Esophagus muscularis mucosa (tissue), 4 donors: ENCODE data around the gene TMEM154. TPM values are rescaled to one million over a fixed set of nuclear protein-coding genes. Genes with fewer than 3 reads are reported as not detected.

Experiments
- DNase-seq: peaks from one replicate; pipeline ENCODE4 v3.0.0-alpha.2; 2017; ENCODE audit errors: extremely low spot score
- H3K27ac ChIP-seq, 4 donors: fragments of 200-600 bp; sonication (generic); replicated peaks in 1 of 4; 1 replicate in 3 of 4; 2 replicates in 1 of 4; pipeline ENCODE4 v1.5.1; 2016 to 2019; ENCODE audit warnings: mild to moderate bottlenecking in 1 of 4
- H3K27me3 ChIP-seq, 4 donors: fragments of 200-600 bp; sonication (generic); one replicate each; pipeline versions ENCODE4 v1.5.1 to v1.6.0; 2016 to 2019
- H3K36me3 ChIP-seq, 4 donors: fragments of 200-600 bp; sonication (generic); one replicate each; pipeline ENCODE4 v1.5.1; 2016 to 2019
- H3K4me1 ChIP-seq, 4 donors: fragments of 200-600 bp; sonication (generic); one replicate each; pipeline ENCODE4 v1.5.1; 2016 to 2019
- H3K4me3 ChIP-seq, 4 donors: fragments of 200-600 bp; sonication (generic); 1 replicate in 2 of 4; 2 replicates in 2 of 4; pipeline ENCODE4 v1.5.1; 2016 to 2019; ENCODE audit warnings: mild to moderate bottlenecking in 4 of 4, moderate library complexity in 1 of 4
- H3K9me3 ChIP-seq, 4 donors: fragments of 200-600 bp; sonication (generic); 1 replicate in 3 of 4; 2 replicates in 1 of 4; pipeline ENCODE4 v1.5.1; 2016 to 2019
- CTCF ChIP-seq, 3 experiments: fragments of 200-600 bp in 2 of 3; fragments of 450-650 bp in 1 of 3; sonication (generic) in 2 of 3; IDR thresholded peaks; one replicate each; pipeline ENCODE4 v1.5.1; 2017 to 2019; ENCODE audit warnings: antibody characterized with exemption in 3 of 3, mild to moderate bottlenecking in 2 of 3, moderate library complexity in 1 of 3
- EP300 ChIP-seq: sonication (generic); formaldehyde crosslinking; IDR thresholded peaks from one replicate; pipeline ENCODE4 v1.6.1; 2017; ENCODE audit warnings: antibody characterized with exemption
- POLR2A ChIP-seq: fragments of 450-650 bp; IDR thresholded peaks from one replicate; pipeline ENCODE4 v1.6.1; 2017; ENCODE audit warnings: antibody characterized with exemption, moderate library complexity, mild to moderate bottlenecking, low read depth
- POLR2AphosphoS5 ChIP-seq, 2 donors: sonication (generic); formaldehyde crosslinking; IDR thresholded peaks; one replicate each; pipeline ENCODE4 v1.6.1; 2017; ENCODE audit warnings: antibody characterized with exemption in 2 of 2
- WGBS: methylation state at CpG from one replicate; pipeline ENCODE4 v1.1.5; 2018; 5-methylcytosine and 5-hydroxymethylcytosine counted together
- intact Hi-C: fragments of 100-400 bp; cut with DNase I; formaldehyde crosslinking; loops from one replicate; pipeline ENCODE4 v1.15.1; 2023
- total RNA-seq, 4 donors: library from RNA; depleted of rRNA; stranded (reverse); fragments of >200 nt; gene quantifications; one replicate each; pipeline versions ENCODE4 v1.1.0 to v1.2.1, GENCODE V29; 2016

TMEM154 gene
- total RNA-seq, 4 donors from 2014 or later = 1.1 to 2.9 (median 2.3) TPM

DNA sequence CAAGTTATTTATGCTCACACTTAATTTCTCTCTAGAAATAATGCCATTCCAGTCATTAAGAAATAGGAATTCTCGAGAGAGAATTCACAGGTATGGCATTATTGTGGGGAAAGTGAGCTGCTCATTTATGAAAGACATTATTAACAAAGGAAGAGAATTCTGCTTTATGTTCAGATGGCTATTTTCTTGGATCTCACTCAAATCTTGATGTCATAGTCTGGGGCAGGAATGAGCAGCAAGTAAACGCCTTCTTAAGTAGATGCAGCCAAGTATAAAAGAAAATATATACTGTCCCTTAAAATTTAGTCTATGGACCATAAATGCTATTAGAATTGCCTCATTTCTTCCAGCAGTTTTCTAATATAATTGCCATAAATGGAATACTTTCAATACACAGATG, 85.7 kb downstream of the TMEM154 start:
- no peak for DNase-seq
- Histone ChIP-seq H3K4me1 (peaks cover 5 to 30% (median 29%) of the 10 kb centered on the region in 4 donors), H3K36me3 (no peaks in the 10 kb centered on the region), H3K4me3 (no peak overlapping the region), H3K9me3 (no peaks in the 10 kb centered on the region), H3K27me3 (no peaks in the 10 kb centered on the region), H3K27ac (no peak overlapping the region)
- 63% methylated on average over 2 of the region's 2 CpGs for WGBS
- TF ChIP-seq POLR2A = no peak
- intact Hi-C loops = no loop called here

DNA sequence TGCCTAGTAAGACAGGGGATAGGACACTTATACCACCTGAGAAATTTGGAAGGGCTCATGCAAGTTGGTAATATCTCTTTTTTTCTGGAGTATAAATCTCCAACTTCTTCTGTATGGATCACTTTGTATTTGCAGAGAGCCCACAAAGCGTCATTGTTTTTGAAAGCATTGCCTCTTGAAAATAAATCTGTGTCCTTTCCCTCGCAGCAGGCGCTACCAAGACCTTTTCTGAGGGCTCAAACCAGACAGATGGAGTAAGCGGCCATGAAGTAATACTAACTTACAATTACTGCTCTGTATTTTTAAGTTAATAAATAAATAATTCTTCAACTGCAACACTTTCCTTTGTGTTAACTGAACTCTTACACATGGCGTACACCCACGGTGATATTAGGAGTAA, 87.9 kb downstream of the TMEM154 start:
- Histone ChIP-seq H3K27me3 (no peaks in the 10 kb centered on the region), H3K4me1 (peaks cover 5 to 33% (median 32%) of the 10 kb centered on the region in 4 donors), H3K36me3 (no peaks in the 10 kb centered on the region), H3K27ac (peak overlapping the region in 3 of 4 donors; percentile 51 to 82 (median 63)), H3K9me3 (no peaks in the 10 kb centered on the region), H3K4me3 (peak overlapping the region; percentile 30 to 44 (median 38))
- DNase-seq = peak; percentile 14
- intact Hi-C loops = no loop called here
- TF ChIP-seq POLR2AphosphoS5 (IDR thresholded peaks at IDR 0.05) = no peak
- TF ChIP-seq CTCF (IDR thresholded peaks at IDR 0.05) = no peak
- no peak for TF ChIP-seq EP300
- no peak for TF ChIP-seq POLR2A
- 57% methylated on average over 6 of the region's 6 CpGs for WGBS

GRCh38 chr4:152591396-152591795, 88.4 kb downstream of the TMEM154 start:
- Histone ChIP-seq H3K27me3 (no peaks in the 10 kb centered on the region), H3K9me3 (no peaks in the 10 kb centered on the region), H3K4me3 (peak overlapping the region; percentile 30 to 44 (median 38)), H3K4me1 (peaks cover 5 to 33% (median 32%) of the 10 kb centered on the region in 4 donors), H3K27ac (peak overlapping the region; percentile 51 to 82 (median 62)), H3K36me3 (no peaks in the 10 kb centered on the region)
- intact Hi-C loops = no loop called here
- TF ChIP-seq CTCF (IDR thresholded peaks at IDR 0.05) (no peak), POLR2AphosphoS5 (IDR thresholded peaks at IDR 0.05) (peak; percentile 38 to 72), EP300 (peak; percentile 27)
- DNase-seq = peak; percentile 92
- 14% methylated on average over 9 of the region's 13 CpGs for WGBS

DNA sequence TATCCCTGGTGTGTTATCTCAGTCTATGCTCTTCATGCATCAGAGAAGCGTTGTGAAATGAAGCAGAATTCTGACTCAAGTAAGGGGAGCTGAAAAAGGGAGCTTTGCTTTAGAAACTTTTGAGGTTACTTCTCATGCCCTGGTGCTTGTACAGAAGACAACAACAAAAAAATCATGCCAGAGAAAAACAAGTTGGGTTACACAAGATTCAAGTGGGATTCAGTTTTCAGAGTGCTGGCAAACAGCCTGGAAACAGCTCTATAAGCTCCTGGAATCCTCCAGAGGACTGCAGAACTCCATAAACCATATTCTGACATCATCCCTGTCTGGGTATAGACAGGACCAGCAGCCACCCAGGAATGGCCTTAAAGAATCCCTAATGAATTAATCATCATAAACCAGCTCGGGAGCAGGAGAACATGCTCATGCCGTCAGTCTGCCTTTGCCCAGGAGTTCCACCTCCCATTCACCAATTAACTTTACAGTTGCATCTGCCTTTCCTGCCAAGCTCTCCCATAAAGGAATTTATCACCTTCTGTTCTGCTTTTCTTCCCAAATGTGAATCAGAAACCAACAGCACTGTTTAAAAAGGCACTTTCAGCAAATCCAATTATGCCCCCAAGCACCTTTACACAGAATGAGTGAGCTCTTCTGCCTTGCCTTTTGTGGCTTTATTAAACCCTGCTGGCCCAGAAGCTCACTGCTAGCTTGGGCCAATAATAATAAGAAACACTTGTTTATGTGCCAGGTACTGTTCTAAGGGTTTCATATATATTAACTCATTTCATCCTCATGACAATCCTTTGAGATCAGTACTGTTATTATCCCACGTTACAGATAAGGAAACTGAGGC, 89.4 kb downstream of the TMEM154 start:
- WGBS = 45% methylated on average over 4 of the region's 4 CpGs
- no peak for TF ChIP-seq EP300
- TF ChIP-seq POLR2AphosphoS5 (IDR thresholded peaks at IDR 0.05) = no peak
- no peaks in the 10 kb centered on the region for H3K9me3 ChIP-seq
- H3K27me3 ChIP-seq = no peaks in the 10 kb centered on the region
- peaks cover 5 to 33% (median 32%) of the 10 kb centered on the region in 4 donors for H3K4me1 ChIP-seq
- intact Hi-C loops = no loop called here
- H3K4me3 ChIP-seq = peak overlapping the region in 2 of 4 donors; percentile 35 to 40
- H3K27ac ChIP-seq = peak overlapping the region; percentile 51 to 82 (median 62)
- no peaks in the 10 kb centered on the region for H3K36me3 ChIP-seq
- peak; percentile 60 for DNase-seq

GRCh38 chr4:152588869-152589268, 90.9 kb downstream of the TMEM154 start:
- WGBS = 79% methylated on average over 4 of the region's 4 CpGs
- no peak for DNase-seq
- Histone ChIP-seq H3K36me3 (no peaks in the 10 kb centered on the region), H3K27me3 (no peaks in the 10 kb centered on the region), H3K9me3 (no peaks in the 10 kb centered on the region), H3K4me3 (no peak overlapping the region), H3K27ac (peak overlapping the region in 3 of 4 donors; percentile 1 to 82 (median 63)), H3K4me1 (peaks cover 5 to 33% (median 32%) of the 10 kb centered on the region in 4 donors)
- TF ChIP-seq POLR2A (no peak), POLR2AphosphoS5 (IDR thresholded peaks at IDR 0.05) (no peak), CTCF (IDR thresholded peaks at IDR 0.05) (no peak), EP300 (no peak)
- intact Hi-C loops = no loop called here
